Measurements from ENCODE around the gene NHS. TPM values are rescaled to one million over a fixed set of nuclear protein-coding genes. Genes with fewer than 3 reads are reported as not detected.

The NHS gene
- total RNA-seq, 3 donors from 2014 or later = 8.5 to 11.2 (median 8.8) TPM

GRCh38 chrX:17555846-17556245 is 180.8 kb downstream of the NHS start:
- Histone ChIP-seq H3K27me3 (peaks cover 0 to 63% of the 10 kb centered on the region in 2 donors), H3K9me3 (no peaks in the 10 kb centered on the region), H3K4me3 (no peak overlapping the region), H3K36me3 (no peaks in the 10 kb centered on the region), H3K4me1 (no peaks in the 10 kb centered on the region), H3K27ac (no peak overlapping the region)
- intact Hi-C loops (cut with DNase I; ENCODE audit: low total_unique reads) = no loop called here
- TF ChIP-seq CTCF (IDR thresholded peaks at IDR 0.05) = no peak
- no peak for TF ChIP-seq POLR2A (IDR thresholded peaks at IDR 0.05)
- TF ChIP-seq POLR2AphosphoS5 (IDR thresholded peaks at IDR 0.05) = no peak
- no peak for DNase-seq (ENCODE audit: low spot score in 2 of 2)

DNA sequence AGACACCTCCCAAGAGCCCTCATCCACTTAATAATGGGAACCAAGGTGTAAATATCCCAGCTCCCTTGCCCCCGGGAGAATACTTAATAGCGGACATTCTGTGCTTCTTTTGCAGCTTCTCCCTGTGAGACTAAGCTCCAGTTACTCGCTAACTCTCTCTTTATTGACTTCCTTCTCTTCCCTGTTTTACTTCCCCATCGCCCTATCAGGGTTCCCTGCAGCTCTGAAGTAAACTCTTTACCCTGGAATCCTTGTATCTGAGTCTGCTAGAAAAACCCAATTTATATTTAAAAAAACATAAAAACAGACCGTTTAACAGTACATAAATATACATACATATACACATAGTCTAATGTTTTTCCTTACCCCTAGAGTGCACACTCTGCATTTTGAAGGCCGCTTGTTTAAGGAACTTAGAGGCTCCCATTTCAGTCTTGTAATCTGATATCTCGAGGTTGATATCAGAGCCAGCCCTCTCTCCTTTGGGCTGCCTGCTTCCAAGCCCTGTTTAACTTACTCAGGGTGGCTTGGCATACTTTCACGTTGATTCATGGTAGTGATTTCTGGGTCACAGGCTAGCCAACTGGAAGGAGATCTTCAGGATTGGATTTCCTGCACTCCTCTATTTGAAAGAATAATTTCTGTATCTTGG is 184.9 kb downstream of the NHS start:
- intact Hi-C loops (cut with DNase I; ENCODE audit: low total_unique reads) = no loop called here
- Histone ChIP-seq H3K4me3 (no peak overlapping the region), H3K9me3 (no peaks in the 10 kb centered on the region)

DNA sequence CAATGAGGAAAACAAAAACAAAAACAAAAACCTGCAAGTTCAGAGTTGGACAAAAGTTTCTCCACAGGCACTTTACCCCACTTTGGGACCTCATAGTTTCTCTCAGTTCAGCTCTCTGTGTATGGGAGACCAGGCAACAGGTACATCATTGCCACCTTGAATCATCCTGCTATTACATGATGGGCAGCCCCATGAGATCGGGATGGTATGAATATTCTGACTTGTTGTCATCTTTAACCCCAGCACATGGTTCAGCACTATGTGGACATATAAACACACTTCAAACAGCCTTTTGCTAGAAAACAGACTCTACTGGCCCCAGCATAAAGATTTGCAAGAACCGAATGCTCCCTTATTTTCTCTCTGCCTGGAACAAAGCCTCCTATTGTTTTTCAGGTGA is 185.4 kb downstream of the NHS start:
- peaks cover 0 to 56% of the 10 kb centered on the region in 2 donors for H3K27me3 ChIP-seq
- H3K4me1 ChIP-seq = no peaks in the 10 kb centered on the region
- intact Hi-C loops (cut with DNase I; ENCODE audit: low total_unique reads) = no loop called here
- H3K27ac ChIP-seq = peak overlapping the region in 1 of 2 donors; percentile 7
- no peaks in the 10 kb centered on the region for H3K9me3 ChIP-seq
- no peak overlapping the region for H3K4me3 ChIP-seq
- TF ChIP-seq CTCF (IDR thresholded peaks at IDR 0.05) (no peak), POLR2AphosphoS5 (IDR thresholded peaks at IDR 0.05) (no peak), POLR2A (IDR thresholded peaks at IDR 0.05) (no peak)
- no peak for DNase-seq (ENCODE audit: low spot score in 2 of 2)
- no peaks in the 10 kb centered on the region for H3K36me3 ChIP-seq

More for the DNA sequence above, 184.9 kb downstream of the NHS start:
- no peak for DNase-seq (ENCODE audit: low spot score in 2 of 2)
- Histone ChIP-seq H3K27me3 (peaks cover 0 to 56% of the 10 kb centered on the region in 2 donors), H3K4me1 (no peaks in the 10 kb centered on the region), H3K27ac (peak overlapping the region in 1 of 2 donors; percentile 7), H3K36me3 (no peaks in the 10 kb centered on the region)
- no peak for TF ChIP-seq POLR2AphosphoS5 (IDR thresholded peaks at IDR 0.05)
- TF ChIP-seq CTCF (IDR thresholded peaks at IDR 0.05) = no peak
- no peak for TF ChIP-seq POLR2A (IDR thresholded peaks at IDR 0.05)

DNA sequence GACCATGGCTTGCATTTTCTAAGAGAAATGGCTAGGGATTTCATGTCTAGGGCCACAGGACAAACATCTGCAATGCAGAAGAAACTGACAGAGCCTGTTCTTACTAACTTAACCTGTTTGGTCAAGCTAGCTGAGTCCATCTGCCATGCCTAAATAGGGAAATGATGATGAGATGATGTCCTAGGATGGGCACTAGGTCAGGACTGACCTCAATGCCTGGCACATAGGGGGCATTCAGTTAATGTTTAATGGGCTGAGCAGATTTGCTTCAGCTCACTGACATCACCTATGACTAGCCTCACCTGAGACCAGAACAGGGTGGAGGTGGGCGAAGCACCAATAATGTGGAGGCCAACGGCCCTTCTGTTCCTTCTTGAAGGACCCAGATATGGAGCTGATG is 188.1 kb downstream of the NHS start:
- DNase-seq (ENCODE audit: low spot score in 2 of 2) = no peak
- H3K9me3 ChIP-seq = no peaks in the 10 kb centered on the region
- intact Hi-C loops (cut with DNase I; ENCODE audit: low total_unique reads) = no loop called here

More for the DNA sequence above, 188.1 kb downstream of the NHS start:
- Histone ChIP-seq H3K36me3 (no peaks in the 10 kb centered on the region), H3K27me3 (peaks cover 0 to 52% of the 10 kb centered on the region in 2 donors), H3K27ac (no peak overlapping the region), H3K4me1 (no peaks in the 10 kb centered on the region), H3K4me3 (no peak overlapping the region)
- TF ChIP-seq POLR2AphosphoS5 (IDR thresholded peaks at IDR 0.05) = no peak
- TF ChIP-seq CTCF (IDR thresholded peaks at IDR 0.05) = no peak
- no peak for TF ChIP-seq POLR2A (IDR thresholded peaks at IDR 0.05)
